ENCODE results near the gene CEP128. TPM values are rescaled to one million over a fixed set of nuclear protein-coding genes. Genes with fewer than 3 reads are reported as not detected.

The CEP128 gene
- total RNA-seq, 1 experiment from 2014 or later = 29.3 TPM

GRCh38 chr14:80809663-80810062 lies 131.9 kb downstream of the CEP128 start:
- DNase-seq = no peak
- intact Hi-C loops (cut with micrococcal nuclease; ENCODE audit: unreplicated experiment) = no loop called here
- Histone ChIP-seq H3K4me3 (no peak overlapping the region), H3K9me2 (ENCODE audit: insufficient read depth) (no peaks in the 10 kb centered on the region), H3K36me3 (ENCODE audit: low read depth) (no peaks in the 10 kb centered on the region), H3K4me1 (replicated peaks; ENCODE audit: insufficient read depth) (no peaks in the 10 kb centered on the region), H3K4me2 (no peak overlapping the region), H3F3A (ENCODE audit: insufficient read depth, low read depth) (no peaks in the 10 kb centered on the region), H3K27ac (no peak overlapping the region), H3K79me2 (ENCODE audit: low read depth) (no peaks in the 10 kb centered on the region), H3K9me3 (ENCODE audit: insufficient read depth, low read depth) (peaks cover 8% of the 10 kb centered on the region; the same call in 1 of the 2 replicates), H2AFZ (no peak overlapping the region), H4K20me1 (ENCODE audit: insufficient read depth) (no peaks in the 10 kb centered on the region), H3K27me3 (ENCODE audit: insufficient read depth, low read depth) (no peaks in the 10 kb centered on the region)
- POLR2A ChIA-PET (ENCODE audit: unreplicated experiment) = no interaction called here
- CTCF ChIA-PET = no interaction called here
- BruUV-seq (replicated peaks) = no TSS peak
- TF ChIP-seq EZH2 (IDR thresholded peaks at IDR 0.05; ENCODE audit: low read depth) = no peak
- TF ChIP-seq, protein P1, sequence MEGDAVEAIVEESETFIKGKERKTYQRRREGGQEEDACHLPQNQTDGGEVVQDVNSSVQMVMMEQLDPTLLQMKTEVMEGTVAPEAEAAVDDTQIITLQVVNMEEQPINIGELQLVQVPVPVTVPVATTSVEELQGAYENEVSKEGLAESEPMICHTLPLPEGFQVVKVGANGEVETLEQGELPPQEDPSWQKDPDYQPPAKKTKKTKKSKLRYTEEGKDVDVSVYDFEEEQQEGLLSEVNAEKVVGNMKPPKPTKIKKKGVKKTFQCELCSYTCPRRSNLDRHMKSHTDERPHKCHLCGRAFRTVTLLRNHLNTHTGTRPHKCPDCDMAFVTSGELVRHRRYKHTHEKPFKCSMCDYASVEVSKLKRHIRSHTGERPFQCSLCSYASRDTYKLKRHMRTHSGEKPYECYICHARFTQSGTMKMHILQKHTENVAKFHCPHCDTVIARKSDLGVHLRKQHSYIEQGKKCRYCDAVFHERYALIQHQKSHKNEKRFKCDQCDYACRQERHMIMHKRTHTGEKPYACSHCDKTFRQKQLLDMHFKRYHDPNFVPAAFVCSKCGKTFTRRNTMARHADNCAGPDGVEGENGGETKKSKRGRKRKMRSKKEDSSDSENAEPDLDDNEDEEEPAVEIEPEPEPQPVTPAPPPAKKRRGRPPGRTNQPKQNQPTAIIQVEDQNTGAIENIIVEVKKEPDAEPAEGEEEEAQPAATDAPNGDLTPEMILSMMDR (conservative IDR thresholded peaks at IDR 0.05) = no peak

DNA sequence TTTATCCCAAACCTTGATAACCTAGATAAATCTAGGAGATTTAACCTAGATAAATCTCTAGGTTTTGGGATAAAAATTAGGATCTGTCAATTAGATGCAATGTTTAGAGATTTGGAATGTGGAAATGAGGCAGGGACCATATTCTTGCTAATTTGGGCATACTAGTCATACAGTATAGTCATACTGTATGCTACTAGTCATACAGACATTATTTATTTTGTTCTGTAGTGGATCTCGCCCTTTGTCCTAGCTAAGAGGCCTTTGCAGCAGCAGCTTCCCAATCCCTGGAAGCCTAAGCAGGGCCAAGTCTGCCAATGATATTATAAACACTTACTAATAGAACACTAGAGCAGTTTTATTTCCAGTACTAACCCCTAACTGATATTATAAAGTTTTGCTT lies 136.4 kb downstream of the CEP128 start:
- ChIA-PET POLR2A (ENCODE audit: unreplicated experiment) (no interaction called here), CTCF (no interaction called here)
- H3K4me1 ChIP-seq (replicated peaks; ENCODE audit: insufficient read depth) = no peaks in the 10 kb centered on the region
- DNase-seq = no peak
- H3K4me2 ChIP-seq = no peak overlapping the region
- no TSS peak for BruUV-seq (replicated peaks)
- no peaks in the 10 kb centered on the region for H3K79me2 ChIP-seq (ENCODE audit: low read depth)
- no peaks in the 10 kb centered on the region for H4K20me1 ChIP-seq (ENCODE audit: insufficient read depth)
- TF ChIP-seq EZH2 (IDR thresholded peaks at IDR 0.05; ENCODE audit: low read depth) = no peak
- TF ChIP-seq, protein P1 (conservative IDR thresholded peaks at IDR 0.05) = no peak
- H3K27ac ChIP-seq = no peak overlapping the region
- intact Hi-C loops (cut with micrococcal nuclease; ENCODE audit: unreplicated experiment) = no loop called here
- no peaks in the 10 kb centered on the region for H3F3A ChIP-seq (ENCODE audit: insufficient read depth, low read depth)
- no peaks in the 10 kb centered on the region for H3K27me3 ChIP-seq (ENCODE audit: insufficient read depth, low read depth)
- H3K36me3 ChIP-seq (ENCODE audit: low read depth) = no peaks in the 10 kb centered on the region
- H2AFZ ChIP-seq = no peak overlapping the region
- no peak overlapping the region for H3K4me3 ChIP-seq
- no peaks in the 10 kb centered on the region for H3K9me2 ChIP-seq (ENCODE audit: insufficient read depth)
- peaks cover 12% of the 10 kb centered on the region; the same call in 1 of the 2 replicates for H3K9me3 ChIP-seq (ENCODE audit: insufficient read depth, low read depth)

DNA sequence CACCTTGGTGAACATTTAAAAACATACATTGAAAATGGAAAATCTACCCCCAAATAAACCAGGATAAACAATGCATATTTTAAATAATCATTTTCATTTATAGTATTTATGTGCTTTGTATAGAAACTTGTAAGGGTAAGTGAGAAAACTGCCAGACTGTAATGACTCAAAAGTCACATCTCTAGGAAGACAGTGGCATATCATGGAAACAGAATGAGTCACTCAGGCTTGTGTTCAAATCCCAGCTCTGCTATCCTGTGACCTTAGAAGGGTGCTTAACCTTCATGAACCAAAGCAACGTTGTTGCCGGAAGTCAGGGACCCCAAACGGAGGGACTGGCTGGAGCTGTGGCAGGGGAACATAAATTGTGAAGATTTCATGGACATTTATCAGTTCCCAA lies 142.7 kb downstream of the CEP128 start:
- ChIA-PET POLR2A (ENCODE audit: unreplicated experiment) (no interaction called here), CTCF (no interaction called here)
- Histone ChIP-seq H3K4me2 (no peak overlapping the region), H3K27me3 (ENCODE audit: insufficient read depth, low read depth) (no peaks in the 10 kb centered on the region), H3K79me2 (ENCODE audit: low read depth) (no peaks in the 10 kb centered on the region), H3K4me1 (replicated peaks; ENCODE audit: insufficient read depth) (no peaks in the 10 kb centered on the region), H3K9me2 (ENCODE audit: insufficient read depth) (no peaks in the 10 kb centered on the region), H3K9me3 (ENCODE audit: insufficient read depth, low read depth) (peaks cover 4% of the 10 kb centered on the region; the same call in 1 of the 2 replicates), H3F3A (ENCODE audit: insufficient read depth, low read depth) (no peaks in the 10 kb centered on the region), H4K20me1 (ENCODE audit: insufficient read depth) (no peaks in the 10 kb centered on the region), H2AFZ (no peak overlapping the region), H3K4me3 (no peak overlapping the region), H3K27ac (no peak overlapping the region), H3K36me3 (ENCODE audit: low read depth) (no peaks in the 10 kb centered on the region)
- TF ChIP-seq EZH2 (IDR thresholded peaks at IDR 0.05; ENCODE audit: low read depth) = no peak
- TF ChIP-seq, protein P1 (conservative IDR thresholded peaks at IDR 0.05) = no peak
- intact Hi-C loops (cut with micrococcal nuclease; ENCODE audit: unreplicated experiment) = no loop called here
- no peak for DNase-seq
- no TSS peak for BruUV-seq (replicated peaks)

Data from PC-9 (cell line).